HG03066 (cell line): ENCODE measurements around the gene HDLBP.

Source experiments
- ATAC-seq: cut with Tn5 transposase; IDR thresholded peaks from one replicate; pipeline ENCODE4 v1.9.1; 2021; ENCODE audit warnings: low read depth; ENCODE audit not compliant: unreplicated experiment

The HDLBP gene

DNA sequence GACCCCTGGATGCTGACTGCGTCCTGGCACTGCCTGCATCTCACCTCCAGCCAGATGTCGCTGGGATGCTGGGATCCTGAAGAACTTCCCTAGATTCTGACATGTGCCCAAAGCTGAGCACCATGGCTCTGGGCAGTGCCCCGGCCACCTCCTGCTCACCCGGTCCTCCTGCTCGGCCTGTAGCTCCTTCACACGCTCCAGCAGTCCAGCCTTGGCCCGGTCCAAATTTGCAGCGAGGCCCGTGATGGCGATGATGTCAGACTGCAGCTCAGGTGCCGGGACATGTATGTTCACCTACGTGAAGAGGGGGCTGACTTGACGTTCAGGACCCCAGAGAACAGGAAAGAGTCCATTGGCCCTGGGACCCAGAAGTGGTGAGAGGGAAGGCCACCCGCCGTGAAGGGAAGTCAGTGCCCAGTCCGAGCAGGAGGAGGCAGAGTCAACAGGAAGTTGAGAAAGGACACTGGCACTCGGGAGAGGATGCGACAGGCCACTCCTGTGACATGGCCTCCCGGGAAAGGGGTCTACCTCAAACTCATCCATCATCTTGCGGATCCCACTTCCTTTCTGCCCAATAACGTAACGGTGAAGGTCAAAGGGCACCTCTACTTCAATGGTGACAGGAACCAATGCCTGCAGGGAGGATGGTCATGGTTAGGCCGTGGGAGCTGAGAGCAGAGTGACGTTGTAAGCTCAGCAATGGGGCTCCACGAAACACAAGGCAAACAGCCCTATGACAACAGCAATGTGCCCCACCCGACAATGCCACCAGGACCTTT is 80.3 kb downstream of the HDLBP start:
- ATAC-seq, result no peak

DNA sequence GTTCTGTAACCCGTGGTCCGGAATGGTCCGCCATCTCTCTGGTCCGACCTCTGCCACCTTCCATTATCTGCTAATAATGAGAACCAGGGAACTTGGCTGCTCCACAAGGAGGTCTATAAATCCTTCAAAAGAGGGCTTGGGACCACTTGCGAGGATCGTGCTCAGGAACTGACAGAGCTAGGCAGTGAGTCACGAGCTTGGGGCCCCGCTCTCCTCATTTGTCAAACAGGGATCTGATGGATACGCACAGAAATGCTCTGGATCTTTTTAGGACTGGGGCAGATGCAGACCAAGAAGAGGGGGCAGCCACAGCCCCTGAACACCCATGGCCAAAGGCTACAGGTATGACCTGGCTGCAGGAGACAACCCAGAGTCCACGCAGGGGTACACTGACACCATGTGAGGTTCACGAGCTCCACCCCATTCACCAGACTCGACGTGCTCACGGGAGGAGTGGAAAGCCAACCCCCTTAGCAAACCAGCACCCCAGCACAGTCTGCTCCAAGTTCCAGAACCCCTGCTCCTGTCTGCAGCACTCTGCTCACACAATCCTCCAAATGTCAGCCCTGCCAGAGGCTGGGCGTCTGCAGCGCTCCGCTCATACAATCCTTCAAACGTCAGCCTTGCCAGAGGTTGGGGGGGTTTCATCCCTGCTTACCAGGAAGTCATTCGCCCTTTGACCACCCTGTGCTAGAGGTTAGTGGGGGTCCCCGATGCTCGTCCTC is 81.2 kb downstream of the HDLBP start:
- ATAC-seq, result no peak

DNA sequence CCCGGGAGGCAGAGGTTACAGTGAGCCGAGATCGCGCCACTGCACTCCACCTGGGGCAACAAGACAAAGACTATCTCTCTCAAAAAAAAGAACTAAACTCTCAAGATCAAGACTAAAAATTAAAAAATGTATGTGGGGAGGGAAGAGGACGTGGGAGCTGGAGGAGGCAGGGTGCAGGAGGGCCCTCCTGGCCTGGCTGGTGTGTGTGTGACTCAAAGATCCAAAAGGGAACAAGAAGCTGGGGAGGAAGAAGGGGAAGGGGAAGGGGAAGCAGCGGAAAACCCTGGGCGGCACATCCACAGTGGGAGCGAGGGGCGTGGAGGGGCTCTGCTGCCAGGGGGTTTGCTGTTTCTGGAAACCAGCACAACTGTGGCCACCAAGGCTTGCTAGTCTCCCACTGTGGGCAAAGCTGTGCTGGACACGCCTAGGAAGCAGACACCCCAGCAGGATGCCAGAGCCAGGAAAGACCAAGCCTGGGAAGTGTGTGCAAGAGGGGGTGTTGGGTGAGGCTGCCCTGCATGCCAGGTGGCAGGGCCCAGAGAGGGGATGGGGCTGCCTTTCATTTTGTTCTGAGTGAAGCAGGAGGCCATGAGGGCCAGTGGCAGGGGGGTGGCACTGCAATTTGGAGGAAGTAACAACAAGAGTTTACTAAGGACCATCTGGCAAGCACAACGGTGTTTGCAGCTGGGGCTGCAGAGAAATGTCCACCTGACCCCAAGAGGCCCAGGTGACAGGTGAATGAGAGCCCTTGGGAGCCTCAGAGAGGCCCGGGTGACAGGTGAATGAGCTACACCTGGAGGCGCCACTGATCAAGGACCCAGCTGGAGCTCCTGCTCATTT is 82.5 kb downstream of the HDLBP start:
- no peak for ATAC-seq

DNA sequence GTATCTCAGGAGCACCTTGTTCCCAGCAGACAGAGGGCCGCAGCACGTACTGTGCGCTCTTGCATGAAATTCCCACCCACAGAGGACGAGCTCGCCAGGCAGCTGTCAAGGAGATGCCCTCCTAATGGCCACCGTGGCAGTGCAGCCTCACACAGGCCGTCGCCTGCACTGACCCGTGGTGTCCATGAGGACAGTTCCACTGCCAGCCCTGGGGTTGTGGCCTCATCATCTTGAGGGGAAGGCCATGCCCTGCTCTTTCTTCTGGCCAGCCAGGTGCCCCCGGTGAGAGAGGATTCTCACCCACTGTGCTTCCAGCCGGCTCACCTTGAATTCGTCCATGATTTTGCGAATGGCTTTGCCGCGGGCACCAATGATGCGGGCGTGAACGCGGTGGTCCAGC is 85.0 kb downstream of the HDLBP start:
- ATAC-seq, result no peak

DNA sequence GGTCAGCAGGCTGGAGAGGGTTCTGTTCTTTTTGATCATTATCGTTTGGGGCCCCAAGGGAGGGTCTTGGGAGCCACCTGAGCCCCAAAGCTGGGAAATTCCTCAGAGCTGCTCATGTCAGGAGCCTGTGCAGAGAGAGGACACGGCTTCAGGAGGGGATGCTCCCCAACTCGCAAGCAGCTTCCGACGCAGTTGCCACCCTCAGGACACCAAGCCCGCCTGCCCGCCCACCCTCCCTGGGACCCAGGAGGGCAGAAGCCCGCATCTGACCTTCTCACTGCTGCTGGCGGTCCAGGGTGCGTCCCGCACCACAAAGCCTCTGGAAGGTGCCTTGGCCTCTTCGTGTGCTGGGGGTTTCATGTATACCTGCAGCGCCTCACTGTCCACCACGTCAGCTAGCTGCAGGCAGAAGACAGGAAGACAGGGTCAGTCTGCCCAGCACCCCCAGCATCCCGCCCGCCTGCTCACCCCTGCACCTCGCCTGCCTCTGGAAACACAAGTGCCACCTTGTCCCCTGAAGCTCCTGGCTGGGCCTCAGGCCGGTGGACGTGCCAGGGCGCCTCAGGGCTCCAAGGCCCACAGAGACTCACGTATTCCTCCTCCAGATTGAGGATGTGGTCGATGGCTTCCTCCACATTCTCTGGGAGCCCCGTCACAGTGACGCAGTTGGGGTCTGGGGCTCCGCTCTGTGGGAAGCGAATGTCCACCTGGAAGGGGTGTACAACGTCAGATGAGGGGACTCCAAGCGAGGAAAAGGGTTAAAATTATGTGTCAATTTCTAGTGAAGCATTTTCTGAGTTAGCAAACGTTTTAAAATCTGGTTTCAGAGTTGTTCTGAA is 85.7 kb downstream of the HDLBP start:
- no peak for ATAC-seq

DNA sequence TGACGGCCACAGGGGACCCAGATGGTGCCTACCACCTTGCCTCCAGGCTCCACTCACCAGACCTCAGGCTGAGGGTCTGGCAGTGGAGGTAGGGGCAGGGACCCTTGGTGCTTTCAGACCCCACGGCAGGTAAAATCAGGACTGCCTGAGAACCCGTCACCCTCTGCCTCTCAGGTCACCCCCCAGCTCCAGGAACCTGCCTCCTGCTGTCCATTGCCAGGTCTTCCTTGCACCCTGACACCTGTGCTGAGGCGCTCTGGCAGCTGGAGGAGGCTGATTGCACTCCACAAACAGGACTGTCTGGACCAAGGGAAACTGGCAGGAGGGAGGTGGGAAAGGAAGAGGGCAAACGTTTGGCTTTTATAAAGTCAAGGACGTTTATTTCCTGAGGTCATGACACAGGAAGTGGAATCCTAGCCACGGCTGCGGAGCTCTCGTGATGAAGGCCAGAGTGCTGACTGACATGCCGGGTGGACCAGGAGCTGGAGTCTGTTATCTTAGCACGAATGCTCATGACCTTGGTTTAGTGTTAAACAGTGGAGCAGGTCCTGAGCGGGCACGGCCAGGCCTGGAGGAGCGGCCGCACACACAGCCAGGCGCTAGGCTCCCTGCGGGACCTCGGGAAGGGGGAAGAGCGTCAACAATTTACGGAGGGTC is 86.5 kb downstream of the HDLBP start:
- no peak for ATAC-seq

DNA sequence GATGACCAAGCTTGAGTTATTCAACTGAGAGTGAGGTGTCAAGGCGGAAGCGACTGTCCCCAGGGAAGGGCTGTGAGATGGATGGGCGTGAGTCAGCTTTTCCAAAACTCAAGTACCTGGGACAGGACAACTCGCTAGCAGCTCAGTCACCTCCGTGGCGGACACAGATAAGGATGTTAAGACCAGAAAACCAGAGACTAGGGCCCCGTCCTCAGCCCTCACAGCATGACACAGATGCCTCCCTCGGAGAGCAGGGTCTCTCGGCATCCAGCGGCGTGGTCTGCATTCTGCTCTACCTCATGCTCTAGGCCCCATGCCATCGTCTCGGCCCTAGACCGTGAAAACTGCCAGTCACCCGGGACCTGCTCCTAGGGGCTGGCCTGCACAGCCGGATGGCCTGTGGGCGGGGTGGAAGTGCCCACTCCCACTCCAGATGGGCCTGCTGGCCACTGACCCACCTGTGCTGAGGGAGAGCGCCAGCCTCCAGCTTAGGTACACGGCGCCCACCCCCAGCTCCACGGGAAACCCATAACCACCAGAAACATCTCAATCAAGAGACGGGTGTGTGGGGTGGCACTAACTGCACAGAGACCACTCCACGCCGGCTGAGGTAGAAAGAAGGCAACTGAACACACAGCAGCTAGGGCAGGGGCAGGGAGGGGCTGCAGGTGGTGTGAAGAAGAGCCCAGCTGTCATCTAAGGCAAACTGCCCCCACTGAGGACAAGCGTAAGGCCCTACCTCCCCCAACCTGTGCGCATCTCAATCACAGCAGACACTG is 87.2 kb downstream of the HDLBP start:
- ATAC-seq, result no peak

DNA sequence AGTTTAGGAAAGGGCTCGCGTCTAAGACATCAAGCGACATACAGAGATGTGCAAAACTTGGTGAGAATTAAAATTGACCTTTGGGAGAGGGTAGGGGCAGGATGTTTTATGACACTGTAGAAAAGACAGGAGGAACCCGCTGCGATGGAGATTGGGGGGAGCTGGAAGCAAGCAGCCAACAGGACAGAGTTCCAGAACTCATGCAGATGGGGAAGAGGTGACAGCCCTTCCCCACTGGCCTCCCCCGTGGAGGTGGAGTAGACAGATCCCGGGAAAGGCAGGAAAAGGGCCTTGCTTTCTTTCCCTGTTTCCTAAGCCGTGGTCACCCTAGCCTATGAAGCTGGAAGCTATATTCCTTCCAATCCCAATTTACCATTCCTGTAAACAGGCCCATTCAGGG is 87.9 kb downstream of the HDLBP start:
- ATAC-seq, result no peak

DNA sequence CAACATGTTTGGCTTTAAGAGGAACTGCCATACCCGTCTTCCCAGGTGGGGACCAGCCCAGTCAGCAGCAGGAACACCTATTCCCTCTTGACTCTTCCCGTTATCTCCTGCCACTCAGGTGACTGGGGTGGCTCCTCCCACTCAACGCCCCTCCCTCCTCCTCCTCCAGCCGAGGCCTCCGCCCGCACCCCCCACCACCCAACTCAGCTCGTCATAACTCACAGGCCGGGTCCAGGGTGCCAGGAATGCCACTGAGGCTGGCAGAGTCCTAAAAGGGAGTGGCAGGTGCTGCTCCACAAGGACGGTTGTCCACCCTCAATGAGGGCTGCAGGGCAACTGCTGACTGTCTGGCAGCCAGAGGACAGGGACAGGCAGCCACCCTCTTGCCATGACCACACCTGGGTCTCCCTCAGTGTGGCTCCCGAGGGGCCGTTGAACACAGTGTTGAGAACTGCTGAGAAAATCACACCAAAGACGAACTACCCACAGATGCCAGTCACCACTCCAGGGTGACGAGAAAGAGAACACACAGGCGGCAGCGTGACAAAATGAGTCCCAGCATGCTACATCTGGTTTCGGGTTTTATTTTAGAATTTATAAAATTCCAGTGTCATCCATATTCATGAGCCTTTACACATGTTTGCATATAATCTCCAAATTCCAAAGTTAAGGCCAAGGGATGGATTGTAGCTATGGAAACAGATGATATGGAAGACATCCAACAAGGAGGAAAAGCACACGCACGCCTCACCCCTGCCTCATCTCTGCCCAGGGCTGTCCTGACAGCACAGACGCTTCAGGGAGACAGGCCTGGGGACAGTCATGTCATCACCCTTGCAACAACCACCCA is 88.5 kb downstream of the HDLBP start:
- ATAC-seq, result no peak

DNA sequence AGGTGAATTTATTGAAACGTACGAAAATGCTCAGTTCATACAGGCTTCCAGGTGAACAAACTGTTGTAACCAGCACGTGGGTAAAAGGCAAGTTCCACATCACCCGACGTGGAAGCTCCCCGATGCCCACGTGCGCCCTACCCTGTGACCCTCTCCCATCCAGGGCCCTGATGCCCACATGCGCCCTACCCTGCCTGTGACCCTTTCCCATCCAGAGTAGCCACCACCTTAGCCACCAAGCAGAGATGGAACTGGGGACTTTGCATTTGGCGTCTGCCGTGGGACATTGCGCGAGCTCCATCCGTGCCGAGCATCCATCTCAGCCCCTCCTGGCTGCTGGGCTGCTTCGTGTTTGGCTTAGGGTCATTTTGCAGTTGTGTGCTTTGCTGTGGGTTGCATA is 89.5 kb downstream of the HDLBP start:
- no peak for ATAC-seq

DNA sequence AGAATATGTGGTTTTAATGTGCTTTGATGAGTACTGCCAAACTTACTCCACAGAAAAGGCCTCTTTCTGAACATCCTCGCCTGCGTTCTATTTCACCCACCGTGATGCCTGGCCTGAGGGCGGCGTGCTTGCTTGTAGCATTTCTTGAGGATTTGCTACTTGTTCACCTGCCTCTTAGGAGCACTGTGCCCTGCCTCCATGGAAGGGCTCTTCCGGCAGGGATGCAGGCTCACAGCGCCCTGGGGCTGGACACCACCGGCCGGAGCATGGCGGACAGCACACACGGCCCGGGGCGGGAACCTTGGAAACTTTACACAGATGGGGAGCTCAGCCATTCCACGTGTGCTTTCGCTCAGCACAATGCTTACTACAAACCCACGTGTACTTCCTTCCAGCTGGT is 89.9 kb downstream of the HDLBP start:
- no peak for ATAC-seq

DNA sequence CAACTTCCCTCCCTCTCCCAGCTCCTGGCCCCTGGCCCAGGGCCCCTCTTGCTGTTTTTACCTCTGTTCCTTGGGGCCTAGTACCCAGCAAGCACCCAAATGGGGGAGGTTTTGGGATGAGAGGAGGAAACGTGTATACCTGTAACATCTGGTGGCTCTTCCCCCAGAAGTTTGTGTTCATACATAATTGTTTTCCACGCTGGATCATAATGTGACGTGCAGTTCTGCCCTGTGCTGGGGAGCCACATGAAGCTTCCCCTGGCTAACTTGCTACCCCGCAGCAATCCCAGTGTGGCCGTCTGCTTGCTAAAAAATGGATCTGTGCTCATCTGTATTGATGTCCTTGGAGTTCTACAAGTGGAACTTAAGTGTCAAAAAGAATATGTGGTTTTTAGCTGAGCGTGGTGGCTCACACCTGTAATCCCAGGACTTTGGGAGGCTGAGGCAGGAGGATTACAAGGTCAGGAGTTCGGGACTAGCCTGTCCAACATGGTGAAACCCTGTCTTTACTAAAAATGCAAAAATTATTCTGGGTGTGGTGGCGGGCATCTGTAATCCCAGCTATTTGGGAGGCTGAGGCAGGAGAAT is 90.5 kb downstream of the HDLBP start:
- ATAC-seq, result no peak

DNA sequence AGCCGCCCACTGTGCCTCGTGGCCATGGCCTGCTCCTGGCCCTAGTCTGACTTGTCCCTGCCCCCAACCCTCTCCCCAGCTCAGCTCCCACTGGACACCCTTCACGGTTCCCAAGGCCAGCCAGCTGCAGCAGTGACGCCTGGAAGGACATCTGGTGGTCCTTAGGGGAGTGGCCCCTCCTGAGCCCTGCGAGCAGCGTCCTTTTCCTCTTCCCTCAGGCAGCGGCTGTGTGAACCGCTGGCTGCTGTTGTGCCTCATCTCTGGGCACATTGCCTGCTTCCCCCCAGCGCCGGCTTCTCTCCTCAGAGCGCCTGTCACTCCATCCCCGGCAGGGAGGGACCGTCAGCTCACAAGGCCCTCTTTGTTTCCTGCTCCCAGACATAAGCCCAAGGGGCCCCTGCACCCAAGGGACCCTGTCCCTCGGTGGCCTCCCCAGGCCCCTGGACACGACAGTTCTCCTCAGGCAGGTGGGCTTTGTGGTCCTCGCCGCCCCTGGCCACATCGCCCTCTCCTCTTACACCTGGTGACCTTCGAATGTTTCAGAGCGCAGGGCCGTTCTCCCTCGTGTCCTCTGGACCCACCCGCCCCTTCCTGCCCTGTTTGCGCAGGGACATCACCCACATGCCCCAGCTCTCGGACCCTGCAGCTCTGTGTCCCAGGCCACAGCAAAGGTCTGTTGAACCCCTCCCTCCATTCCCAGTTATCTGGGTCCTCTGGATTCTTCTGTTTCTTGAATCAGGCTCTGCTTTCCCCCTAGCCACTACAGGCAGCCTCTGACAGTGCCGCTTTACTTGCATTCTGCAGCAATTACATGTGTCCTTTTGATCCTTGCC is 91.2 kb downstream of the HDLBP start:
- ATAC-seq, result no peak

DNA sequence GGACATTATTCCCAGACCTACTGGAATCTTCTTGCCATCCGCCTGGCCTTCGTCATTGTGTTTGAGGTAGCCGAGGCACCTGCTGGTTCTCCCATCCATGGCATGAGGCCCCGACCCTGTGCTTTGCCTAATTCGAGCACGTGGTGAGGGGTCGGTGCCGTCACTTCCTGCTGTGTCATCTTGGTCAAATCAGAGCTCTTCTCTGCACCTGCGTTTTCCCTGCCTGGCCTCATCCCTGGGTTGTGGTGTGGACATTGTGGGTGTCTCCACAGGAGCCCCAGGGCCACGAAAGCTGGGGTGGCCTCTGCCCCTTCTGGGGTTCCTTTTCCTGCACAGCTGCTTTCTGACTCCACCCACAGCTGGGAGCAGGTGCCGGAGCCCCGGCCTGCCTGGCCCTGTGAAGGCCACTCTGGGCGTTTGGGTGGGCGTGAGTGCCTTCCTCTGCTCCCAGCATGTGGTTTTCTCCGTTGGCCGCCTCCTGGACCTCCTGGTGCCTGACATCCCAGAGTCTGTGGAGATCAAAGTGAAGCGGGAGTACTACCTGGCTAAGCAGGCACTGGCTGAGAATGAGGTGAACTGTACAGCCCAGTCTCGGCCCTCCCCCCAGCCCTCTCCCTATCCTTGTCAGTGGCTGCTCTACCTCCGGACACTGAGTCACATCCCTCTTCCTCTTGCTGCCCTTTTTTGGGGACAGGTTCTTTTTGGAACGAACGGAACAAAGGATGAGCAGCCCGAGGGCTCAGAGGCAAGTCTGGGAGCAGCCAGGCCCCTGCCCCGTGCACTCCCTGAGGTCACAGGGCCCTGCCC is 92.1 kb downstream of the HDLBP start:
- no peak for ATAC-seq

DNA sequence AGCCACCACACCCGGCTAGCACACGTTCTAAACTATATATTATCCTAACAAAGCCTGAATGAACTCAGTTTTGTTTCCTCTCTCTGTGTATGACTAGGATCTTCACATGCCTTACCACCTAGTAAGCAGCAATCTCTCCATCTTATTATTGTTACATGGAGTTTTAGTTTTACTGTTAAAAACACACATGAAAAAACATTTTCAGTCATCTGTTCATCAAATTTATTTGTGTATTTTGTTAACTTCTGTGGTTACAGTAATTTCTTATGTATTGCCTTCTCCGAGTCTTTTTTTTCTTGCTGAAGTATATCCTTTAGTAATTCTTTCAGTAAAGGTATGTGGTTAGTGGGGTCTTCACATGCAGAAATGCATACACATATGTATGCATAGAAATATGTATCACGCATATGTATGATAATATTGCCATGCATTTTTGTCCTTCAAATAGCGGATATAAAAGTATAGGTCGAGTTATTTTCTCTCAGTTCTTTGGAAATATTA is 95.6 kb downstream of the HDLBP start:
- no peak for ATAC-seq

DNA sequence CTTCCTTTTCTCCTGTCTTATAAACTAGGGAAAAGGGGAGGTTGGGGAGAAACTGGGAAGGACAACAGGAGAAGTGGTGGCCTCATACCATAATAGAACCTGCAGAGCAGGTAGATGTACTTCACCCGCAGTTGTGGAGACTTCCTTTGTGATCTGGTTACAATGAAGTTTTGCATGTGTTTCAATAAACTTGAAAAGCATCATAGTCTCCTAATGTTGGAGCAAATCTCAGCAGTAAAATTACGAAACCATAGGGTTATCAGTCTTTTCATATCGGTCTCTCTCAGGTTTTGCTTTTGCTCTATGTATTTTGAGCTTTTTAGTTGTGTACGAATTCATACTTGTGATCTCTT is 96.5 kb downstream of the HDLBP start:
- no peak for ATAC-seq
